Activated CD8-positive, alpha-beta memory T cell treated with anti-CD3 and anti-CD28 coated beads, Interleukin-2, amount 50 U/mL, for 1 hour (primary cell): ENCODE data around the gene FADS6.
"Not testable (repeated sequence)": the region's sequence is repeated elsewhere in the genome, so short reads cannot be mapped to it uniquely, and the experiment has no call there.

ENCODE experiments used
- DNase-seq: peaks from one replicate; pipeline ENCODE4 v3.0.0-alpha.2; 2020; ENCODE audit errors: extremely low read depth

The FADS6 gene

GRCh38 chr17:74888469-74888868, 5.0 kb downstream of the FADS6 start:
- no peak for DNase-seq

- no peak for DNase-seq
Observed at GRCh38 chr17:74883241-74883745, 10.1 kb downstream of the FADS6 start.

DNA sequence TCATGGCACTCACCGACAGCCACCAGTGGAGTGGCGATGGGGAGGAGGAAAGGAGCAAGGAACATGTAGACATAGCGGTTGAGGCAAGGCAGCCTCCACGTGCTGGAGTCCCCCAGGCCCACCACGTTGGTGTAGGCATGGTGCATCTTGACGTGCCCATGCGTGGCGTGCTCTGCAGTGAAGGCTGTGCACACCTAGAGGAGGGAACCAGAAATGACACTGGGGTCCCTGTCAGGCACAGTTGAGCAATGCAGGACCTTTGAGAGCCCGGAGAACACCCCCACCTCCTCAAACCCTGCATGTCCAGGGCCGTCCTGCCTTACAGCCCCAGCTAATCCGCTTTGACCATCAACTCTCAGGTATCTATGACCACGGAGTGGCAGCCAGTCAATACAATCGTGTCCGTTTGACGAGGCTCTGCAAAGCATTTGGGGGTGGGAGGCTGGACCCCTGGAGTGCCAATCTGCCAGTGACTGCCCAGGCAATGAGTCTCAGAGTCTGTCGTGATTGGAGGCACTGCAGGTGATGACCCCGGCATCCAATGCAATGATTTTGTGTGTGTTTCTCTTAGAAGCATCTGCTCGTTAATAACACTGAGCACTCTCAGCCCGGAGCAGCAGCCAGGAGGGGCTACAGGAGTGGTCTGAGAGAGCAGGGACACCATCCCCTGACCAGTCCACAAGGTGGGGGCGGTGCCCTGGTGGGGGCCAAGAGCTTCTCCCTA, 10.8 kb downstream of the FADS6 start:
- no peak for DNase-seq

GRCh38 chr17:74881073-74881472, 12.4 kb downstream of the FADS6 start:
- DNase-seq = no peak

DNA sequence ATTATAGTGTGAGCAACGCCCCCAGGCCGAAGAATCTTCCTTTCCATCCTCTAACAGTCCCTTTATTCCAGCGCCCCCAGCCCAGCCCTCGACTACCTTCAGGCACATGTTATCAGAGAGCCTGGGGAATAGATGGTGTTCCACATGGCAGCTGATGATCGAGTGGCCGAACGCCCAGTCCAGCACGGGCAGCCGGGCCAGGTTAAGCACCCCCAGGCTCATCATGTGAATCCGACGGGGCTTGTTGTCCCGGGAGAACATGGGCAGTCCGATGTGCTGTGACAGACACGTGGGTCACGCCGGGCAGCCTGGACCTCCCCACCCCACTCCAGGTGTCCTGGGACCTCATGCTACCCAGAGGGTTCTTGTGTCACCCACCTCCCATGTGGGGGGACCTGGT, 14.1 kb downstream of the FADS6 start:
- DNase-seq = no peak

GRCh38 chr17:74878658-74879057, 14.8 kb downstream of the FADS6 start:
- DNase-seq = no peak

- DNase-seq = no peak
Observed at GRCh38 chr17:74877592-74878548, 15.6 kb downstream of the FADS6 start.

DNA sequence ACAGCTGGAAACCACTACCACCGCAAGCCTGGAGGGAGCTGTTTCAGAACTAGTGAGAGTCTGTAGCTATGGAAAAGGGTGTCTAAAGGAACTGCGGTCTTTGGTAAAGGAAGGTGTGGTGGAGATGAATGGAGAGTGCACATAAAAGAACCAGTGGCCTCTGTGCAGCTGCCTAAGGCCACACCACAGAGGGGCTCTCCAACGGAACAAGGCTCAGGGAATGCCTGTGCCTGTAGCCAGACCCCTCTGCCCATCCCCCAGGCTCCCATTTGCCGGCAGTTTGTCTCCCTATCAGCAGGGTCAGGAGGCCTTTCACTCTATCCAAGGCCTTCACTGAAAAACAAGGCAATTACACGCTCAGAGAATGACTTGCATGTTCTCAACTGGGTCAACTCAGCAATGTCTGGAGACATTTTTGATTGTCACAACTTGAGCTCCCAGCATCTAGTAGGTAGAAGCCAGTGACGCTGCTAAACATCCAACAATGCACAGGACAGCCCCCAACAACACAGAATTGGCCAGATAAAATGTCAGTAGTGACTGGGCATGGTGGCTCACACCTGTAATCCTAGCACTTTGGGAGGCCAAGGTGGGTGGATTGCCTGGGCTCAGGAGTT, 17.3 kb downstream of the FADS6 start:
- no peak for DNase-seq

GRCh38 chr17:74875155-74875976, 18.1 kb downstream of the FADS6 start:
- no peak for DNase-seq

GRCh38 chr17:74874615-74875037, 18.8 kb downstream of the FADS6 start:
- no peak for DNase-seq

DNA sequence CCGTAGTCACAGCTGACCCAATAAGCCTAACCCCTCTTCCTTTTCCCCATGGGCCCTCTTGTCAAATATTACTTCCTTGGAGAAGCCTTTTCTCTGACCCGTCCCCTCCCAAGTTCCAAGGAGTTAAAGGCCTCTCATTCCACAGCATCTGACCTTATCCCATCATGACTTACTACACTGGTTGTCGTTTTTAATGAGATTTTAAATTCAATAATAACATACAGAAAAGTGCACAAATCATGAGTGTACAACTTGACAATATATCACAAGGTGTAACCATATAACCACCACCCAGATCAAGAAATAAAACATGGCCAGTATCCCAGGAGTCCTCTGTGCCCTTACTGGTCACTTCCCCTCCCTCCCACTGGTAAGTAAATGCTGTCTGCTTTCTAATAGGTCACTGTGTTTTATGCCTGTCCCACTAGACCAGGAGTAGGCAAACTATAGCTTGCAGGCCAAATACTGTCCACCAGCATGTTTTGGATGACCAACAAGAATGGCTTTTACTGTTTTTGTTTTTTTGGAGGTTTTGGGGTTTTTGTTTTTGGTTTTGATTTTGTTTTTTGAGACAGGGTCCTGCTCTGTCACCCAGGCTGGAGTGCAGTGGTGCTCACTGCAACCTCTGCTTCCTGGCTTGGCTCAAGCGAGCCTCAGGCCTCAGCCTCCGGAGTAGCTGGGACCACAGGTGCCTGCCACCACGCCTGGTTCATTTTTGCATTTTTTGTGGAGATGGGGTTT, 19.4 kb downstream of the FADS6 start:
- DNase-seq = no peak

DNA sequence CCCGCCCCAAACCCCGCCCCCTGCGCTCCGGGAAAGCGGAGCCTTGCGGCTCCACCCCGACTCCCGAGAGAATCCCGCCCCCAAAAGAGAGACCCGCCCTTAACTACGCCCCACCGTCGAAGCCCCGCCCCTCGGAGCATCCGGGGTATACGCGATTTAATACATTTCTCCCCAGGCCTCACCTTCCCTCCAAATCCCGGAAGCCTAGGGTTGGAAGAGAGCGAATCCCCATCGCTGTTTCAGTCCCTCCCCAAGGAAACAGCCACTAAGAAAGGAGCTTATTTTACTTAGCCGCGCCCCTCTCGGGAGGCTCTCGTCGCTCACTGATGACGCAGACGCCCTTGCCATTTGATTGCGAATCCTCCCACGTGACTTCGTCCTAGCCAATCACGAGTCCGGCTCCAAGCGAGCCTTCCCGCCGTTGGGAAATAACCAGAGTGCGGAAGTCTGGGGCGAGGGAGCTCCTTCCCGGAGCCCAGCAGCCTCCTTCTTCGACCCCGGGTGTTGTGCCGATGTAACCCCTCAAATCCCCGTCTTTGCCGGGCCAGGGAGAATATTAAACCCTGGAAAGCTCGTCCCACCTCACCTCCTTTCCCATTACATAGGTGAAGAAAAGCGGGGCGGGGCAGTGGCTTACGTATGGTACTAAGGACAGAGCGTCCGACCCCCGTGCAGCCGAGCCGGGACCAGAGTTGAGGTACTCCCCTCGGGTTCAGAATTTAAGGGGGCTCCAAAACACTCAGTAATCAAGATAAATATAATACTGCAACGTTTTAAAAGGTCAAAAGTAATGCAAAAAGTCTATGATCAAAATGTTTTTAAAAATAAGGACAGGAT, 20.2 kb downstream of the FADS6 start:
- DNase-seq = peak; percentile 98

GRCh38 chr17:74872313-74873036, 21.0 kb downstream of the FADS6 start, which contains the start of gene FDXR:
FDXR (minus strand) TSS chr17:74872994; CDS start chr17:74872944, 50 bp downstream.
- no peak for DNase-seq

DNA sequence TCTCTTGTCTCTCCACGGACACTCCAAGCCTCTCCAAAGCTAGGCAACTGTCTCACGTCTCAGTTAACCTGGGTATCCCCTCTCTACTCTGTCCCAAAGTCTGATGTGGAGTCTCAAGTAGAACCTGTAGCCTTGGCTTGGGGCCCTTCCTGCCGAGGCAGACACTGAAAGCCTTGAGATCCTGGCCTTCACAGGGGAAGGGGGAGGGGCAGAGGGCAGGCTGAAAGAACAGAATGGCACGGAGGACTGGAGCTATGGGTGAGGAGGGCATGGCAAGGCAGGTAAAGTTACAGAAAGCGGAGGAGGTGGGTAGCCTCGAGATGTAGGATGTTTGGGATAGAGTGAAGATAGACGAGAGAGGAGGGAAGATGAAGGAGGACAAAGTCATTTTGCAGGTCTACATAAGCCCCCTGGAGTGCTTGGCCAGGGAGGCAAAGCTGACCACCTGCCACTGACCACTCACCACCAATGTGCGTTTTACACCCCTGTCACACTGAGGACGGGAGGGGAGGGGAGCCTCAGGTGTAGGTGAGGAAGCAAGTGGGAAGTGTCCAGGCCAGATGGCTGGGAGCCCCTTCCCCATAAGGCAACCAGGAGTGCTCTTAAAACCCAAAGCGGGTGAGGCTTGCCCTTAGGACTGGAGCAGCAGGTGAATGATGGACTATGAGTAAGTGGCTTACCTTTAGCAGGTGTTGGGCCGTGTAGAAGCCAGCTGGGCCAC, 21.9 kb downstream of the FADS6 start:
- DNase-seq = no peak

- no peak for DNase-seq
Observed at GRCh38 chr17:74870512-74870911, 22.9 kb downstream of the FADS6 start.

DNA sequence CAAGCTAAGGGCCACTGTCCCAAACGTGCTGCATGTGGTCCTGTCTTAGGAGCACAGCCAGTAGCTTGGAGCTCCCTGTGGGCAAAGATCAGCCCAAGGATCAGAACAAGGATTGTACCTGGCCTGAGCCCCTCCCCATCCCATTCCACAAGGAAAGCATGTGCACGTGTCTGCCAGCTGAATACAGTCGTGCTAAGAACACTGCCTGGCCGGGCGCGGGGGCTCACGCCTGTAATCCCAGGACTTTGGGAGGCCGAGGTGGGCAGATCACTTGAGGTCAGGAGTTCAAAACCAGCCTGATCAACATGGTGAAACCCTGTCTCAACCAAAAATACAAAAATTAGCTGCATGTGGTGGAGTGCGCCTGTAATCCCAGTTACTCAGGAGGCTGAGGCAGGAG, 23.4 kb downstream of the FADS6 start:
- DNase-seq = not testable (repeated sequence)

- no peak for DNase-seq
Observed at GRCh38 chr17:74868908-74869255, 24.6 kb downstream of the FADS6 start.

GRCh38 chr17:74868251-74868907, 25.1 kb downstream of the FADS6 start:
- DNase-seq = no peak
